GM23248 (cell line): ENCODE results near the gene RSBN1L.

ENCODE experiments used
- EZH2 ChIP-seq: fragments of 200-600 bp; sonication (generic); IDR thresholded peaks from 2 replicates; pipeline ENCODE4 v1.6.1; 2018; ENCODE audit warnings: antibody characterized with exemption, mild to moderate bottlenecking; ENCODE audit not compliant: insufficient read depth, poor library complexity, severe bottlenecking
- EZH2phosphoT487 ChIP-seq: fragments of 200-600 bp; sonication (generic); IDR thresholded peaks from 2 replicates; pipeline ENCODE4 v1.6.1; 2018; ENCODE audit warnings: antibody characterized with exemption, moderate library complexity, mild to moderate bottlenecking, low read depth; ENCODE audit not compliant: insufficient read depth

- TF ChIP-seq EZH2phosphoT487 (no peak), EZH2 (no peak)
These were observed 630 bp downstream of the RSBN1L start for GRCh38 chr7:77696643-77697534.
